Stimulated activated CD4-positive, alpha-beta T cell treated with anti-CD3 and anti-CD28 coated beads, TNF-alpha, amount 100 ng/mL, for 48 hours (primary cell): ENCODE data around the gene DENND1B.
"Not testable (repeated sequence)": the region's sequence is repeated elsewhere in the genome, so short reads cannot be mapped to it uniquely, and the experiment has no call there.

ENCODE experiments used
- DNase-seq, 3 donors: peaks; one replicate each; pipeline ENCODE4 v3.0.0-alpha.2; 2020; ENCODE audit warnings: low read depth in 3 of 3

Gene DENND1B

DNA sequence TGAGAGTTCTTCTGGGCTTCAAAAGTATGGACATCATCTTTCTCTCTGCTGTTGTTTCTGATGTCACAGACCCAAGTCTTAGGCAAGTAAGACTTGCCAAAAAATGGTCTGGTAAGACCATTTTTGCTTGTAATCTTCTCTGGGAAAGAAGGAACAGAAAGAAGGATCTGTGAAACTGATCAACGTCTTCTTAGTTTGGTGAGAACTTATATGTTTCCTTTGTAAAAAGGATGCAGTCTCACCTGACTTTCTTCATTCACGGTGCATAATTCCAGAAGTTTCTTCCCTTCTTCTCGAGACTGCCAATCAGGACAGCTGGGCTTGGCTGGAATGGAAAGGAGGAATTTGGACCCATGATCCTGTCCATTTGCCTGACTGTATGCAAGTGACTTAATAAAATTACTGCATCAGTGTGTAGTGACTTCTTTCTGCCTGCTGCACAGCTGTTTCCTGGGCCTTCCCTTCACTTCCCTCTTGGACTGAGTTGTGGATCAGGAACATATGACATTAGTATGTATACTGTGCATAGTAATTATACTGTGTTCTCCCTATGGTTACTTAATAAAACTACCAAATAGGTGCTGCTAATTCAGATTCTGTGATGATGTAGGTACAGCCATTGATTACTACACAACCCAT is 7.6 kb upstream of the DENND1B start:
- DNase-seq: no peak

DNA sequence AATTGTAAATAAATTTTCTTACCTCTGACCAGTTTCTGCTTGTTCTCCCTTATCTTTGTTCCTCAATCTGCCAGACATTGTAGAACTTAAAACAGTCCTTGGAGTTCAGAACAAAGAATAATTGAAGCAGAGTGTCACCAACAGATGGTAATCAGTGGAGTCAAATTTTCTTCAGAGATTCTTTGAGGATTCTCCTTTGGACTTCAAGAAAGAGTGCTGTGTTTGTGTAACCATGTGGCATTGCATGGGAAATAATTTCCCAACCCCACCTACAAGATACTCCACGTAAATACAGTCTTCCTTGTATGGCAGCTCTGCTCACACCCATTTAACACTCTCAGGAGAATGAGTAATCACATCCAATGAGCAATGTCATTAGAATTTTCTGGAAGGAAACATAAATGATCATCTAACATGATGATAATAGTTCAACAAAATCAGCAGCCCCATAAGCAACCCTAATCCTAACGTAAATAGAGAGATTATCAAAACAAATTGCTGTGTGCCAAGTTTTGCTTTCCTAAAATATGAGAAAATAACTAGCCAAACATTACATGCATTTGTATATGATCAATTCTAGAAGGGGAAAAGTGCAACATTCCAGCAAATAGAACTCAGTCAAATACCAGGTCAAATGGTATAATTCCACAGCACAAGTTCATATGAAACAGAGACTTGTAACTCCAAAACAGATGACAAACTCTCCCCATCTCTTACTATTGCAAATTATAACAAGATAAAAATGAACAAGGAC is 6.9 kb upstream of the DENND1B start:
- DNase-seq: no peak

DNA sequence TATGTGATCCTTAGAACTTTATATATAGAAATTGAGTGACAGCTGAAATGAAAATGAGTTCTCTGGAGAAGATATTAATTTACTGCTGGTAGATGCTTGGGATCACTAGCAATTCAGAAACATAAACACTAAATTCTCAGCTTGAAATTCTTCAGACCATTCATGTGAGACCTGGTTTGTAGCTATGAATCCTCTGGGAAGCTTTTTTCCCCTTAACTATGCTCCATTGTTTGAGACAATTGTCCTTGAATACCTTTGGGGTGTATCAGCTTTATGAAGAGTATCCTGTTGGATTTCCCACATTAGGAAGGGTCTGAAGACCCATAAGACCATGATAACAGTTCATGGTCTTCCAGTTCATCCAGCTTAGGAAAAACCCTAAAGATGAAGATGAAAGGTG is 4.6 kb upstream of the DENND1B start:
- no peak for DNase-seq

DNA sequence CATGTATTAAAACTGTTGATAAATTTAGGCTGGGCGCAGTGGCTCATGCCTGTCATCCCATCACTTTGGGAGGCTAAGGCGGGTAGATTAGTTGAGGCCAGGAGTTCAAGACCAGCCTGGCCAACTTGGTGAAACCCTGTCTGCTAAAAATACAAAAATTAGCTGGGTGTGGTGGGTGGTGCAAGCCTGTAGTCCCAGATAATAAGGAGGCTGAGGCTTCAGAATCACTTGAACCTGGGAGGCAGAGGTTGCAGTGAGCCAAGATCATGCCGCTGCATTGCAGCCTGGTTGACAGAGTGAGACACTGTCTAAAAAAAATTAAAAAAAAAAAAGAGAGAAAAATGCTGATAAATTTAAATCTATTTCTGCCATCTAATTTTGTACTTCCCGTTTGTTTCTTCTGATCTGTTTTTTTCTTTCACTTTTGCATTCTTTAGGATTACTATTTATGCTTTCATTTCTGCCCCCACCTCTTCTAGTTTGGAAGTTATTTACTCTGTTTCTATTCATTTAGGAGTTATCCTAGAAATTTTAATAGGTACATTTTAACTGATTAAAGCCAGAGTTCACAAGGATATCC is 3.2 kb upstream of the DENND1B start:
- DNase-seq: no peak

DNA sequence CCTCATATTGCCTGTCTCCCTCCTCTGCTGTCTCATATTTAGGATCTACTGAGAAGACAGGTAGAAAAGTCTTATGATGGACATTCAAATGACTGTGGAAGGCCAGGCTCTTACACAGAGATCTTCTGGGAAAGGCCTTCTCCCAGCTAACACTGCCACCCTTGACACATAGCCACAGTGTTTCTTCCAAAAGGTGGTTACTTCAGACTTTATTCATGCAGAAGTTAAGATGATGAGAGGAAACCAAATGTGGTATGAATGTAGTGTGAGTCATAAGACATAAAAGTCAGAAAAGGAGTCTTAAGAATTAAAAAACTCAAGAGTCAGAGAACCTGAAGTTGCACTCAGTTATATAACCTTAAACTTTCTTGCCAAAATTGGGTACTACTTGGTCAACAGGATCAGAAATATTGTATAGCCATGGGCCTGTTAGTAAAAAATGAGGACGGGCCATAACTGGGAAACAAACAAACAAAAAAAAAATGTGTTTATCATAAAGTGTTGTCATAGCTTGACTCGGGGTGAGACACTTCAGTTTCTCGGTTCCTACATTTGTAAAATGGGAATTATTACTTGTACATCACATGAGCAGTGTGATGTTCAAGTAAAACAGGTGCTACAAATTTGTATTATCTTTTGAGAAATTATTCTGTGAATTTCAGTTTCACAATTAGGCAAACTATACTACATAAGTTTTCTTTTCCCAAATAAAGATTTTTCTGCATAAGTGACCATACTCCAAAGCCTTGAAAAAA is 1.2 kb upstream of the DENND1B start:
- peak in 2 of 3 donors; percentile 16 to 26 for DNase-seq

DNA sequence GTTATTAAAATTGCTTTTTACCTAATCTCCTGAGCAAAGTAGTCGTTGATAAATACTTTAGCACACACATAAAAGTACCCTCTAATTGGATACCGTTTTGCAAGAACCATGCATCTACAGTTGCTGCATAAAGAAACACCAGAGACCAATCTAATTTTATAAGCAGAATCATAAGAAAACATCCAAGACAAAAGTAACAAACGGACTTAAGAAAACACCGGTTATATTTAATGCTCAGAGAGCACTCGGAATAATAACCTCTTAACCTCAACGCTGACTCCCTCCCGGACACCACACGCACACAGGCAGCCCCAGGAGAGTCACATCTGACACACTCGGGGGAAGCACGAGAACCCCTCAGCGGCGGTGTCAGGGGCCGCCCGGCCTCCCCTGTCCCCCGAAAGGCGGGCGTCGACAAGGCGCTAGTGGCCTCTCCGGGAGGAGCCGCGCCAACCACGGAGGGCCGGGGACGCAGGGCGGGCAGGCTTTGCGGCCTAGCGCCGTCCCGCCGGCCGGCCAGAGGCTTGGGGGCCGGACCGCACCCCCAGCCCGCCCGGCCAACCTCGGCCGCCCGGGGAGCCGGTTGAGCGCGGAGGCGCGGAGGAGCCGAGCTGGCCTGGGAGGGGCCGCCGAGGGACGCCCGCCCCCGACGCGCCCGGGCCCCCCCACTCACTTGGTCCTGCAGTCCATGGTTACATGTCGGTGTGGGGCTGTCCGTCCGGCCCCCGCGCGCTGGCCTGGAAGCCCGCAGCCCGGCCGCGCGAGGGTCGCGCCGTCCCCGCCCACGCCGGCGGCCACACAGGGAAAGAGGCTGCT is 606 bp downstream of the DENND1B start:
- DNase-seq: peak; percentile 20 to 40 (median 25)

DNA sequence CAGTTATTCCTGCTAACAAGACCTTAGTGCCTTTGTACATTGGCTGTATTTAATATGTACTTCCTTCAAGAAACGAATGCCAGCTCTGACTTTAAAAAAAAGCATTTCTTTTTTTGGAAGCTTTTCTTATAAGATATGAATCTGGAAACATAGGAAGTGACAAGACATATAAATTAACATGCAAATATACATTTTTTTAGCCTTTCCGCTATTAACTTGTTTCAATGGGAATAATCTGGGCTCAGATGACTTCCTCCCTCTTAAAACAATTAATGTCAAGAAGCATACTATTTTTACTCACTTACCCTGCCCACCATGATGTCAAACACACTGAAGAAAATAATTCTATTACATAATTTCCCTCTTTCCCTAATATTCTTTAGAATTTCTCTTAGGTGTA is 1.4 kb downstream of the DENND1B start:
- DNase-seq: no peak

DNA sequence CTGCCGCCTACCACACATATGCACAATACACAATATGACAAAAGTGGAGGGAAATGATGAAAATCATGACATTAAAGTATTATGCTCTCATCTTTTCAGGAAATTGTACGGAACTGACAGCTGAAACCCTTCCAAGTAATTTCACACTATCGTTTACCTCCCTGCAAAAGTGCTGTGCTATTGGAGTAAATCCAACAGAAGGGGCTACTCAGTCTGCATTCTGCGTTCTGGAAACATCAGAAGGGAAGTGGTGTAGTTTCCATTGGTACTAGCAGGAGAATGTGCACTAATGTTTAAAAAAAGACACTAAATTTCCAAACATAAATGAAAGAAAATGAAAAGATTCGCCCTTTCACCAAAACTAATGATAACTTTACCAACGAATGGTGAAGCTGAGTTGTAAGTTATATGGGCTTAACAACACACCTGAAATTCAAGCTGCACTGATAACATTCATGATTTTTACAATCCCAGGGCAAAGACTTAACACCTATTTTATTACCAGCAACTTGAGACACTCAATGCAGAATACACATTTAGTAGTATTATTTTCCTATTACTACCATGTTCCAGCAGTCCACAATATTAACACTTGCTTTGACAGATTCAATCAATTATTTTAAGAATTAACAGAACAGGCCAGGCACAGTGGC is 3.2 kb downstream of the DENND1B start:
- no peak for DNase-seq

DNA sequence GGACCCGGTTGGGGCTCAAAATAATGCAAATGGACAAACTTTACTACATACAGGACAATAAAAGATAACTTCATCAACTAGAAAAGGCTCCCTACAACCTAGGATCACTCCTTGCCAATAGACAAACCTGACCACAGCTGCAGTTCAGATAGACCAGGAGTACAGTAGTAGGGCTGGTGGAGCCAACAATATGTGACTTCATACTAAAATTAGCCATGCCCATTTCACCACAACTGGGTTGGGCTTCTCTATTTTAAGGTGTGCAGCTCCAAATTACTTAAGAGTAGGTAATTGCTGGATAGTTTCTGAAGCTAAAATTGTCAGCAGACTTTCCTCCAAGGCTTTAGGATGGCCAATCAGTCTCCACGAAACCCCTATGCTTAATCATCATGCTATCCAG is 3.9 kb downstream of the DENND1B start:
- no peak for DNase-seq

DNA sequence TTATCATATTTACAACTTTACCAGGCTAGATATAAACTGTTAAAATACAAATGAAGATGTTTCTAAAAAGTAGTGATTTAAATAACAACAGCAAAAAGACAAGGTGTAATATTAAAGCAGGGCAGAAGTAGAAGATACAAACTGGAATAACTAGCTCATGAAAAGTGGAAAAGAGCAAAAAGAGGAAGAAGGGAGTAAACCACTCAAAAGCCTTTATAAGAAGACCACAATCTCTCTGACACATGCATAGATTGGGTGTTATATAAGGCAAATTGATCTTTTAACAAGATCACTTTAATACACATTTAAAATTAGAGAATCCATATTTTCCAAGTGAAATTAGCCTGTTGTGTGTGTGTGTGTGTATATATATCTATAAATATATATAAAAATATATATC is 5.0 kb downstream of the DENND1B start:
- no peak for DNase-seq

DNA sequence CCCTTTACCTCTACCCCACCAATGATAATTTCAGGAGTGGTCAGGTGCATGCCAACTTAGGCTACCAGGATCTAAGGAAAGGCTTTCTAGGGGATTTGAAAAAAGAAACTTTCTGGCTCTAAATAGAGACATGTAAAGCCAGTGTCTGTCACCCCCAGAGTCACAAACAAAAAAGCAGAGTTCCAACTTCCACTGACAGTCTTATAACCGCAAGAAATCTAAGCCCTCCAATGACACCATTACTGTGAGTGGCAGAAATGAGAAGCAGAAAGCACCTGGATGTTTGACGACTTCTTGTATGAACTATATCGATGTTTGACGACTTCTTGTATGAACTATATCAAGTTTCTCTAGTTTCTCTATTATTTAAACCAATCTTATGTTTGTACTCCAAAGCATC is 6.0 kb downstream of the DENND1B start:
- no peak for DNase-seq

DNA sequence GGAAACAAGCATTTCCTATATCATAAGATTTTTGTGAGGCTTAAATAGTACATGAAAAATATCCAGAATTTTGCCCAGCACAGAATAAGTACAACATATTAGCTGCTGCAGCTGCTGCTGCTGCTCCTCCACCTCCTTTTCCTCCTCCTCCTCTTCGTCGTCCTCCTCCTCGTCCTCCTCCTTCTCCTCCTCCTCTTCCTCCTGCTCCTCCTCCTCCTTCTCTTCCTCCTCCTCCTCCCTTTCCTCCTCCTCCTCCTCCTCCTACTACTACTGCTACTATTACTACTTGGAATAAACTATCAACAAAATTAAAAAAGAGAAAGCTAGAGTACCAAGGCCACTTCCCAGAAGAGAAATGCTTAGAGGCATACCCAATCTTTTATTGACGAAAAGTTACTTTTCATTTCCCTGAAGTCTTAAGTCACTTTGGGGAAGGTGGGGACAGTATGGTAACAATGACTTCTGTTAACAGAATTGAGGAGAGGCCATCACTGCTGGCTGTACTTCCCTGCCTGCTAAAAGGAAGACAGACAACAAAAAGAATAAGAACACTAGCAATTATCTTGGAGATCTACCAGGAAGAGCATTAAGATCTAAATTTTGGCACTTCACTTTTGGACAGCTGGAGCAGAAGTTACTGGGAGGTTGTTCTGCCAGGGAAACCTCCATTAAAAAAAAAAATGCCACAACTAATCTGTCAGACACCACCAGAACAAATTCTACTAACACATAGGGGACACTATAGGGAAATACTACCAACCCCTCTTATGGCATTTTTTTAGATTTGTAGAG is 7.1 kb downstream of the DENND1B start:
- DNase-seq: no peak

DNA sequence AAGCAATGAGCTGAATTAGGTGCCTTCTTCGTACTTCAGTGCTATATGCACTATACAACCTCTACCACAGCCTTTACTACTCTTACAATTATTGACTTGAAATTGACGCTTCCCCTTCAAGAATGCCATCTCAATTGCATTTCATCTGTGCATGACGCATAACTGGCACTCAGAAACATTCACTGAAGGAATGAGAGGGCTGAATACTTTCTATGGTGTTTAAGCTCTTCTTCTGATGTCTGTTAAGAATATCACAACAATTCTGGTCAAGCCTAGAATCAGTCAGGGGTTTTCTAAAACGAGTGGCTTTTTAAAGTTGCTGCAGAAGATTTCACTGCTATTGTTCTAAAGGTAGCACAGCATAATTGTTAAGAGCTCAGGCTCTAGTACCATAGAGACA is 11.5 kb downstream of the DENND1B start:
- no peak for DNase-seq

DNA sequence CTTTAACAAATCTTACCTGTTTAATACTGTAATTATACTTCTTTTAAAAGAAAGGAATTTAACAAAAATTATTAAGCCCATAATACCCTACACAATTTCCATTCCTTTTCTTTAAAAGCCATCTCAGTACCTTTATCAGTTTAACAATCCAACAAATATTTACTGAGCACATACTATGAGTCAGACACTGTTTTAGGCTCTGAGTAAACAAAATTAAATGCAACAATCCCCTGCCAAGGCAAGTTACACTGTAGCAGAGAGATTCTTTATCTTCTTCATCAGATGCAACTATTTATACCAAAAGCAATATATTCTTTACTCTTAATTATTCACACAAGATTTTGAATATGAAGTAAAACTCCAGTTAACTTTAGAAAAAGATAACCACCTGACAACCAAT is 12.0 kb downstream of the DENND1B start:
- DNase-seq: no peak

DNA sequence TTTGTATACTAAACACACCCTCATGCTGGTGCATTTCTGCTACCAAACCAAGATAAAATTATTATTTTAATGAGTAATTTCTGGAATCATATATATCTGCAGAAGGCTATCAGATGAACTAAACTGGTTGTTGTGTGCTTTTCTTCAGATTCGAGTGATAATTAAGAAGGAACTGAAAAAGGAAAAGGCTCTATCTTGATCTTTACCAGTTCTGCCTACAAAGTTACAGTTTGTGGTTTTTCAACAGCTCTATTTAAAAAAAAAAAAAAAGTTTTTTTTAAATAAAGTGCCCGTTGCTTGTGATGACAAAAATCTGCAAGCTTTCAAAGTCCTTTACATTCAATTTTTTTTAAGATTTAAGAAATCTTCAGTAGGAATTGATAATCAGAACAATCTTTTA is 13.6 kb downstream of the DENND1B start:
- DNase-seq: no peak

DNA sequence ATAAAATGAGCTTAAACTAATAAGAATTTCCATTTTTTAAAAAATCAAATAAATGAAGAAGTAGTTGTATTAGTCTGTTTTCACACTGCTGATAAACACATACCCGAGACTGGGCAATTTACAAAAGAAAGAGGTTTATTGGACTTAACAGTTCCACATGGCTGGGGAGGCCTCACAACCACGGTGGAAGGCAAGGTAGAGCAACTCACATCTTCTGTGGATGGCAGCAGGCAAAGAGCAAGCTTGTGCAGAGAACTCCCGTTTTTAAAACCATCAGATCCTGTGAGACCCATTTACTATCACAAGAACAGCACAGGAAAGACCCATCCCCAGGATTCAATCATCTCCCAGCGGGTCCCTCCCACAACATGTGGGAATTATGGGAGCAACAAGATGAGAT is 19.7 kb downstream of the DENND1B start:
- not testable (repeated sequence) for DNase-seq

DNA sequence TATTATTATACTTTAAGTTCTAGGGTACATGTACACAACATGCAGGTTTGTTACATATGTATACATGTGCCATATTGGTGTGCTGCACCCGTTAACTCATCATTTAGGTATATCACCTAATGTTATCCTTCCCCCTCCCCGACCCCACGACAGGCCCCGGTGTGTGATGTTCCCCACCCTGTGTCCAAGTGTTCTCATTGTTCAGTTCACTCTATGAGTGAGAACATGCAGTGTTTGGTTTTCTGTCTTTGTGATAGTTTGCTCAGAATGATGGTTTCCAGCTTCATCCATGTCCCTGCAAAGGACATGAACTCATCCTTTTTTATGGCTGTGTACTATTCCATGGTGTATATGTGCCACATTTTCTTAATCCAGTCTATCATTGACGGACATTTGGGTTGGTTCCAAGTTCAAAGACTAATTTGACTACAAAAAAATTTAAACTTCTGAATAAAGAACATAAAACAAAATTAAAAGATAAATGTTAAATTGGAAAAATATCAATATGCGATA is 22.6 kb downstream of the DENND1B start:
- DNase-seq: not testable (repeated sequence)

DNA sequence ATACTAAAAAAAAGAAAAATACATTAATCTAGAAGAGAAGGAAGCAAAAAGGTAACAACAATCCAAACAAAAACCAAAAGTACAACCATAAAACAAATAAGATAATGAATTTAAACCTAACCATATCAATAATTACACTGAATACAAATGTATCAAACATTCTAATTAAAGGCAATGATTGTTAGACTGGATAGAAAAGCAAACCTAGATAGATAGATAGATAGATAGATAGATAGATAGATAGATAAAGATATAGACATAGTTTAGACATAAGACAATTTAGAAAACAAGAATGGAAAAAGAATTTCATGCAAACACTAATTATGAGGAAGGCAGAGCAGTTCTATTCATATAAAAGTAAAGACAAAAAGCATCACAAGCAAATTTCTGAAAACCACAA is 24.9 kb downstream of the DENND1B start:
- DNase-seq: no peak

DNA sequence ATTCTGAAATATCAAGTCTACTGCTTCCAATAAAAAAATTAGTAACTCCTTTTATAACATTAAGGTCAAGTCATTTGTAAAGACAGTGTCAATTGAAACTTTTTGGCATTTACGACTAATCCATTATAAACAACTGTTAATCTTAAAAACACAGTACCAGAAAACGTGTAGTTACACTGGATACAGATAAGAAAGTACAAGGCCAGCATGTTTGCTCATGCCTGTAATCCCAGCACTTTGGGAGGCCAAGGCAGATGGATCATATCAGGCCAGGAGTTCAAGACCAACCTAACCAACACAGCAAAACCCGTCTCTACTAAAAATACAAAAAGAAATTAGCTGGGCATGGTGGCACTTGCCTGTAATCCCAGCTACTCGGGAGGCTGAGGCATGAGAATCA is 29.4 kb downstream of the DENND1B start:
- no peak for DNase-seq

DNA sequence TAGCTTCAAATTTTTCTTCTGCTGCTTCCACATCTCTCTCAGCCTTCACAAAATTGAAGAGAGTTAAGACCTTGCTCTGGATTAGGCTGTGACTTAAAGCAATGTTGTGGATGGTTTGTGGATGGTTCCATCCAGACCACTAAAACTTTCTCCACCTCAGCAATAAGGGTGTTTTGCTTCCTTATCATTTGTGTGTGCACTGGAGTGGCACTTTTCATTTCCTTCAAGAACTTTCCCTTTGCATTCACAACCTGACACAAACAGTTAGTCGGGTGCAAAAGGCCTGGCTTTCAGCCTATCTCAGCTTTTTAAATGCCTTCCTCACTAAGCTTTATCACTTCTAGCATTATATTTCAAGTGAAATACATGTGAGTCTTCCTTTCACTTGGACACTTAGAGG is 30.3 kb downstream of the DENND1B start:
- no peak for DNase-seq
